Measurements from ENCODE around the gene WDR90. TPM values are rescaled to one million over a fixed set of nuclear protein-coding genes. Genes with fewer than 3 reads are reported as not detected.

WDR90 gene
- polyA plus RNA-seq, 1 donor from 2014 or later = 0.54 TPM

- H3K4me1 Mint-ChIP-seq = peaks cover 0 to 2% (median 0%) of the 10 kb centered on the region in 3 donors
- peak overlapping the region in 1 of 3 donors; percentile 71 for H3K27ac Mint-ChIP-seq
- H3K9me3 Mint-ChIP-seq = no peaks in the 10 kb centered on the region
- peaks cover 3% of the 10 kb centered on the region for H3K36me3 Mint-ChIP-seq
- no peak overlapping the region for H3K4me3 Mint-ChIP-seq
- no peaks in the 10 kb centered on the region for H3K27me3 Mint-ChIP-seq
Measured at GRCh38 chr16:621526-622105, 27.5 kb upstream of the WDR90 start.

- Mint-ChIP-seq H3K4me3 (peak overlapping the region in 1 of 4 donors; percentile 5), H3K36me3 (peaks cover 3% of the 10 kb centered on the region), H3K4me1 (peaks cover 0 to 2% (median 0%) of the 10 kb centered on the region in 3 donors), H3K9me3 (no peaks in the 10 kb centered on the region), H3K27me3 (no peaks in the 10 kb centered on the region), H3K27ac (no peak overlapping the region)
Measured at GRCh38 chr16:622920-623280, 26.3 kb upstream of the WDR90 start.

- Mint-ChIP-seq H3K36me3 (peaks cover 2% of the 10 kb centered on the region), H3K9me3 (no peaks in the 10 kb centered on the region), H3K4me3 (no peak overlapping the region), H3K27ac (no peak overlapping the region), H3K27me3 (no peaks in the 10 kb centered on the region), H3K4me1 (peaks cover 0 to 2% (median 0%) of the 10 kb centered on the region in 3 donors)
Measured at GRCh38 chr16:624526-625070, 24.6 kb upstream of the WDR90 start.

- no peak overlapping the region for H3K27ac Mint-ChIP-seq
Measured at GRCh38 chr16:625117-625976, 23.8 kb upstream of the WDR90 start.

GRCh38 chr16:625977-626765 lies 23.0 kb upstream of the WDR90 start:
- H3K4me3 Mint-ChIP-seq = no peak overlapping the region
- no peaks in the 10 kb centered on the region for H3K9me3 Mint-ChIP-seq
- H3K36me3 Mint-ChIP-seq = peaks cover 2% of the 10 kb centered on the region
- H3K27ac Mint-ChIP-seq = no peak overlapping the region
- H3K4me1 Mint-ChIP-seq = peaks cover 0 to 2% (median 0%) of the 10 kb centered on the region in 3 donors
- no peaks in the 10 kb centered on the region for H3K27me3 Mint-ChIP-seq

More at GRCh38 chr16:625117-625976, 23.8 kb upstream of the WDR90 start:
- Mint-ChIP-seq H3K4me1 (peaks cover 0 to 2% (median 0%) of the 10 kb centered on the region in 3 donors), H3K4me3 (no peak overlapping the region), H3K27me3 (no peaks in the 10 kb centered on the region), H3K9me3 (no peaks in the 10 kb centered on the region), H3K36me3 (peaks cover 2% of the 10 kb centered on the region)

- Mint-ChIP-seq H3K9me3 (no peaks in the 10 kb centered on the region), H3K4me3 (peak overlapping the region in 1 of 4 donors; percentile 28), H3K4me1 (peaks cover 0 to 2% (median 0%) of the 10 kb centered on the region in 3 donors), H3K36me3 (peaks cover 2% of the 10 kb centered on the region), H3K27me3 (no peaks in the 10 kb centered on the region), H3K27ac (peak overlapping the region in 1 of 3 donors; percentile 21)
Measured at GRCh38 chr16:626787-627453, 22.2 kb upstream of the WDR90 start.

GRCh38 chr16:627454-628239 lies 21.5 kb upstream of the WDR90 start:
- Mint-ChIP-seq H3K4me3 (no peak overlapping the region), H3K27me3 (no peaks in the 10 kb centered on the region), H3K9me3 (no peaks in the 10 kb centered on the region), H3K36me3 (peaks cover 2% of the 10 kb centered on the region), H3K4me1 (peaks cover 0 to 2% (median 0%) of the 10 kb centered on the region in 3 donors), H3K27ac (no peak overlapping the region)

GRCh38 chr16:628321-629061 lies 20.7 kb upstream of the WDR90 start:
- Mint-ChIP-seq H3K4me1 (peaks cover 0 to 2% (median 0%) of the 10 kb centered on the region in 3 donors), H3K36me3 (peaks cover 2% of the 10 kb centered on the region), H3K9me3 (no peaks in the 10 kb centered on the region), H3K27ac (peak overlapping the region in 2 of 3 donors; percentile 51 to 63), H3K27me3 (no peaks in the 10 kb centered on the region), H3K4me3 (no peak overlapping the region)

- Mint-ChIP-seq H3K27ac (peak overlapping the region in 2 of 3 donors; percentile 51 to 63), H3K4me3 (no peak overlapping the region), H3K36me3 (peaks cover 2% of the 10 kb centered on the region), H3K27me3 (no peaks in the 10 kb centered on the region), H3K9me3 (no peaks in the 10 kb centered on the region), H3K4me1 (peaks cover 0 to under 1% (median 0%) of the 10 kb centered on the region in 3 donors)
Measured at GRCh38 chr16:629185-629832, 19.9 kb upstream of the WDR90 start.

GRCh38 chr16:629833-630248 lies 19.3 kb upstream of the WDR90 start:
- Mint-ChIP-seq H3K9me3 (no peaks in the 10 kb centered on the region), H3K4me3 (no peak overlapping the region), H3K4me1 (peaks cover 0 to 2% (median 0%) of the 10 kb centered on the region in 3 donors), H3K27me3 (no peaks in the 10 kb centered on the region), H3K27ac (no peak overlapping the region), H3K36me3 (peaks cover 2% of the 10 kb centered on the region)

GRCh38 chr16:630249-630814 lies 18.8 kb upstream of the WDR90 start:
- Mint-ChIP-seq H3K9me3 (no peaks in the 10 kb centered on the region), H3K4me3 (no peak overlapping the region), H3K27me3 (no peaks in the 10 kb centered on the region), H3K27ac (no peak overlapping the region), H3K36me3 (peaks cover 2% of the 10 kb centered on the region), H3K4me1 (peaks cover 0 to 5% (median 0%) of the 10 kb centered on the region in 3 donors)

GRCh38 chr16:630815-631405 lies 18.3 kb upstream of the WDR90 start, which contains the start of gene WFIKKN1:
WFIKKN1 (plus strand) TSS chr16:630985; CDS start chr16:631254, 269 bp downstream.
- no peak within 1 kb of the TSS for H3K27ac Mint-ChIP-seq
- H3K4me1 Mint-ChIP-seq = peaks cover 0 to 5% (median 0%) of the 10 kb centered on the region in 3 donors
- peaks cover 2% of the 10 kb centered on the region for H3K36me3 Mint-ChIP-seq
- H3K9me3 Mint-ChIP-seq = no peaks in the 10 kb centered on the region
- H3K4me3 Mint-ChIP-seq = peak within 1 kb of the TSS in 1 of 4 donors; percentile 12
- no peaks in the 10 kb centered on the region for H3K27me3 Mint-ChIP-seq
